GM20000 (cell line): ENCODE results near the gene TFF2.

Experiments
- DNase-seq: peaks from one replicate; pipeline ENCODE4 v3.0.0; 2012; ENCODE audit warnings: low spot score
- TF ChIP-seq, protein P1 (sequence below): IDR thresholded peaks from 2 replicates; pipeline ENCODE4 v1.5.1; 2012; ENCODE audit warnings: mild to moderate bottlenecking, control low read depth; ENCODE audit errors: extremely low read depth, missing control alignments

Gene TFF2, protein sequence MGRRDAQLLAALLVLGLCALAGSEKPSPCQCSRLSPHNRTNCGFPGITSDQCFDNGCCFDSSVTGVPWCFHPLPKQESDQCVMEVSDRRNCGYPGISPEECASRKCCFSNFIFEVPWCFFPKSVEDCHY

GRCh38 chr21:42350927-42351426, at the start of gene TFF2:
Gene TFF2, minus strand, starts transcription at chr21:42350994. Its CDS starts 37 bp downstream, at chr21:42350957.
- DNase-seq, result no peak
- TF ChIP-seq, protein P1, sequence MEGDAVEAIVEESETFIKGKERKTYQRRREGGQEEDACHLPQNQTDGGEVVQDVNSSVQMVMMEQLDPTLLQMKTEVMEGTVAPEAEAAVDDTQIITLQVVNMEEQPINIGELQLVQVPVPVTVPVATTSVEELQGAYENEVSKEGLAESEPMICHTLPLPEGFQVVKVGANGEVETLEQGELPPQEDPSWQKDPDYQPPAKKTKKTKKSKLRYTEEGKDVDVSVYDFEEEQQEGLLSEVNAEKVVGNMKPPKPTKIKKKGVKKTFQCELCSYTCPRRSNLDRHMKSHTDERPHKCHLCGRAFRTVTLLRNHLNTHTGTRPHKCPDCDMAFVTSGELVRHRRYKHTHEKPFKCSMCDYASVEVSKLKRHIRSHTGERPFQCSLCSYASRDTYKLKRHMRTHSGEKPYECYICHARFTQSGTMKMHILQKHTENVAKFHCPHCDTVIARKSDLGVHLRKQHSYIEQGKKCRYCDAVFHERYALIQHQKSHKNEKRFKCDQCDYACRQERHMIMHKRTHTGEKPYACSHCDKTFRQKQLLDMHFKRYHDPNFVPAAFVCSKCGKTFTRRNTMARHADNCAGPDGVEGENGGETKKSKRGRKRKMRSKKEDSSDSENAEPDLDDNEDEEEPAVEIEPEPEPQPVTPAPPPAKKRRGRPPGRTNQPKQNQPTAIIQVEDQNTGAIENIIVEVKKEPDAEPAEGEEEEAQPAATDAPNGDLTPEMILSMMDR, result no peak

DNA sequence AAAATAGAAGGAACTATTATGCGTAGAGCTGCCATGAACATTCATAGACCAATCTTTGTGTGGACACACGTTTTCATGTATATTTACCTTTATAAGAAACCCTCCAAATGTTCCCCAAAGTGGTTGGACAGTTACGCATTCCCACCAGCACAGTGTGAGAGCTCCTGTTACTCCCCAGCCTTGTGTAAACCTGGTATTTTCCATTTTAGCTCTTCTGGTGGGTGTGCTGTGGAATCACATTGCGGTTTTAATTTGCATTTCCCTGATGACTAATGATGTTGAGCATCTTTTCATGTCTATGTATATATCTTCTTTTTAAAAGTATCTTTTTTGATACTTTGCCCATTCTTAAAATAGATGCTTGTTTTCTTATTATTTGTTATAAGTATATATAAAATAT, 49.7 kb upstream of the TFF2 start:
- TF ChIP-seq, protein P1, result no peak
- no peak for DNase-seq

GRCh38 chr21:42398436-42399028, 47.7 kb upstream of the TFF2 start:
- no peak for DNase-seq
- TF ChIP-seq, protein P1, result no peak

GRCh38 chr21:42397746-42398394, 47.1 kb upstream of the TFF2 start:
- DNase-seq, result no peak
- TF ChIP-seq, protein P1, result no peak

DNA sequence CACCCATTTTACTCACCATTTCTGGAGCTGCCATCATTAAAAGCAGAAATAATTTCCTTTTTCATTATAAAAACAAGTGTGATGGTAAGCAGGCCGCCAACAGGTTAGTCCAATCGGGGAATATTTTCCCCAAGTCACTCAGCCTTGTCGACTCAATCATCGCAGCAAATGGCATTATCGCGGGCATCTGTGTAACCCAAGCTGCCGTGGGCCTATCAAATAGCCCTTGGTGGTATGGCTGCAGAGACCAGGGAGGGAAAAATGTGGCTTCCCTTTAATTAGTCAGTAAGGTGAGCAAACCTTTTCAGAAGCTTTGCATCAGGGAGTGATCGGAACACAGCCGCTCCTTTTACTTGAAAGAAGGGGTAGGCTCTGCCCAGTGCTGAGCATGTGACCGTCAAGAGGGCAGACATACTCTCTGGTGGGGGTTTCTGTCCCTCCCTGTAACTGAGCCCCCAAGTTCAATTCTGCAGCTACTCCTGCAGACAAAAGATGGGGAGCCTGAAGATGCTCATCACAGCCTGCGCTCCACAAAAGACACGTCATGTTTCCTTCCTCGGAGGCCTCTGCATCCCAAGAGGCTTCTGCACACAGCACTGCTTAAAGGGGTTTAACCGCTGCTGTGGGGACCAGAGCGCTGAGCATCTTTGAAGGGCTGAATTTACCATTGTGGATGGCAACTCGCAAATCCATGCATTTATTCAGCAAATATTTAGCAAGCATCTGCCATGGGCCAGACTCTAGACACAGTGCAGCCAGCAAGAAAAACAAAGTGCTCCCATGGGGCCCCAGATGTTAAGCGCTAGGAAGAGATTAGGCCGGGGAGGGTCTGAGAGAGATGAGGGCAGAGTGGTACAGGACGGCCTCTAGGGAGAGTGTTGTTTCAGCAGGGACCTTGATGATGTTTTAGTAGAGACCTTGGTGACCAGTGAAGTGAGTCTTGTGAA, 46.3 kb upstream of the TFF2 start:
- TF ChIP-seq, protein P1, result no peak
- no peak for DNase-seq

DNA sequence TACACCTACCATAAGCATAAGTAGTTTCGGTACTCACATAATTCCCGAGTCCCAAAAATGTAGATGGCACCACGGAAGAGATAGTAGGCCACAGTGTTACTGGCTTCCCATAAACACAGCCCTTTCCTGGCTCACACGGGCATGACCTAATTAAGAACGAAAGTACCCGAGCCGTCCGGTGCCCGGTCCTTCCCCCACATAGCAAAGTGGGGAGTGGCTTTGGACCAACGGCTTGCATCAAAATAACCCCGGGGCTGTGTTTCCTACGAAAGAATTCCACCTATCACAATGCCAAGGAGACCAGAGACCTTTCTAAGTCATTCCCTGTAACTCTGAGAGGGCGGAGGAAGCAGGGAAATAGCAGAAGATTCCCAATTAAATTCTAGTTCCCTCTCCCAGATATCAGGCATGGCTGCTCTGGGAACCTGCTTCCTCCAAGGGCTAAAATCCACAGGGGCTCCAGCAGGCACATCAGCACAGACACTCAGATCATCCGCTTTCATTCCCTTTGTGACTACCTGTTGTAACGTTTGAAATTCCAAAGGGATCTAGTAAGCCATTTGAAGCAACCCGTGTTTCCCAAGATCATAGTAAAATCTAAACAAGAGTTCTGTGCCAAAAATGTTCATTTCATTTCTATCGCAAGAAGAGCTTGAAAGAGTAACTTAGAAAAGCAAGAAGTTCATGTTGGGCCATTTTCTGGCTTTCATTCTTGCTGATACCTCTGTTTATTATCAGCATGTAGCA, 45.3 kb upstream of the TFF2 start, which contains the start of gene TMPRSS3:
TMPRSS3 (minus strand) TSS at position 148 of the 747 bp plus-strand sequence. CDS start 635 bp downstream, outside the sequence.
- DNase-seq, result no peak
- TF ChIP-seq, protein P1, result no peak
